Measurements from ENCODE around the gene EIF3L.

DNA sequence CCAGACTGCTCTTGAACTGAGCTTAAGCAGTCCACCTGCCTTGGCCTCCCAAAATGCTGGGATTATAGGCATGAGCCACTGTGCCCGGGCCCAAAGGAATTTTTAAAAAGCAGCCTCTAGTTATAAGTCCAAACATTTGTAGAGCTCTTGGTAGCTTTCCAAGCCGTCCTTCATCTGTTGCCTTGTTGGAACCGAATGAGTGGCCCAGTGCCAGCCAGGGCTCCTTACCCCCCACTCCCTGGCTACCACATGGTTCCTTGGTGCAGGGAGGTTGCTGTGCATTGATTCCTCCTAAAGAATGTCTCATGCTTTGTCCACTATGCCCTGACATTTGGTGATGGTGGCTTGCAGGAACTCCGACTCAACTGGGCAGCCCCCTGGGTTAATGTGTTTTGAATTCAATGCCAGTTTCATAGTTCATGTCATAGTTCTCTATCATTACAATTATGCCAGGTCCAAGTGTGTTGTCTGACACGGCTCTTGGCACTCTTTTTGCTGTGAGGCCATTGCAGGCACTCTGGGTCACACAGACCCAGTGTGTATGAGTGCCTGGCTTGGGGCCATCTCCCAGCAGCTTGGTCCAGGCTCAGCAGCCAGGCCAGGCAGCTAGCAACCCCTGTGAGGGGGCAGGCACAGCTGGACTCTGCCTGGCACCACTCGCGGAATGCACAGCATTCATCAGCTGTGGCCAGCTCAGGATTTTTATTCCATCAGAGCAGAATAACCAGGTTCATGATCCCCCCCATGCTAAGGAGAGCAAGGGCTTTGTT lies 43.5 kb downstream of the EIF3L start:
- TF ChIP-seq, protein P1, sequence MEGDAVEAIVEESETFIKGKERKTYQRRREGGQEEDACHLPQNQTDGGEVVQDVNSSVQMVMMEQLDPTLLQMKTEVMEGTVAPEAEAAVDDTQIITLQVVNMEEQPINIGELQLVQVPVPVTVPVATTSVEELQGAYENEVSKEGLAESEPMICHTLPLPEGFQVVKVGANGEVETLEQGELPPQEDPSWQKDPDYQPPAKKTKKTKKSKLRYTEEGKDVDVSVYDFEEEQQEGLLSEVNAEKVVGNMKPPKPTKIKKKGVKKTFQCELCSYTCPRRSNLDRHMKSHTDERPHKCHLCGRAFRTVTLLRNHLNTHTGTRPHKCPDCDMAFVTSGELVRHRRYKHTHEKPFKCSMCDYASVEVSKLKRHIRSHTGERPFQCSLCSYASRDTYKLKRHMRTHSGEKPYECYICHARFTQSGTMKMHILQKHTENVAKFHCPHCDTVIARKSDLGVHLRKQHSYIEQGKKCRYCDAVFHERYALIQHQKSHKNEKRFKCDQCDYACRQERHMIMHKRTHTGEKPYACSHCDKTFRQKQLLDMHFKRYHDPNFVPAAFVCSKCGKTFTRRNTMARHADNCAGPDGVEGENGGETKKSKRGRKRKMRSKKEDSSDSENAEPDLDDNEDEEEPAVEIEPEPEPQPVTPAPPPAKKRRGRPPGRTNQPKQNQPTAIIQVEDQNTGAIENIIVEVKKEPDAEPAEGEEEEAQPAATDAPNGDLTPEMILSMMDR (IDR thresholded peaks at IDR 0.05): no peak
- TF ChIP-seq POLR2A (IDR thresholded peaks at IDR 0.05): no peak
